Left lobe of liver (tissue), 2 donors: ENCODE results near the gene FRMD3. TPM values are rescaled to one million over a fixed set of nuclear protein-coding genes. Genes with fewer than 3 reads are reported as not detected.
"Not testable (repeated sequence)": the region's sequence is repeated elsewhere in the genome, so short reads cannot be mapped to it uniquely, and the experiment has no call there.

Source experiments
- ATAC-seq: fragments of 200-7000 bp; cut with Tn5 transposase; one replicate; pipeline ENCODE4 v1.9.1; 2020; ENCODE audit warnings: mild to moderate bottlenecking, moderate library complexity
- DNase-seq: peaks from one replicate; pipeline ENCODE4 v3.0.0-alpha.2; 2020; ENCODE audit warnings: low spot score
- total RNA-seq: library from RNA; stranded (reverse); gene quantifications from one replicate; pipeline ENCODE4 v1.2.1, GENCODE V29; 2021
- donor health status: DM: no; HTN: no; CAD: no; lungs with moderate emphysema.
- donor health status: DM: no; HTN: yes; CAD: no.

The FRMD3 gene
- total RNA-seq, 1 donor from 2014 or later, result 0.53 TPM

DNA sequence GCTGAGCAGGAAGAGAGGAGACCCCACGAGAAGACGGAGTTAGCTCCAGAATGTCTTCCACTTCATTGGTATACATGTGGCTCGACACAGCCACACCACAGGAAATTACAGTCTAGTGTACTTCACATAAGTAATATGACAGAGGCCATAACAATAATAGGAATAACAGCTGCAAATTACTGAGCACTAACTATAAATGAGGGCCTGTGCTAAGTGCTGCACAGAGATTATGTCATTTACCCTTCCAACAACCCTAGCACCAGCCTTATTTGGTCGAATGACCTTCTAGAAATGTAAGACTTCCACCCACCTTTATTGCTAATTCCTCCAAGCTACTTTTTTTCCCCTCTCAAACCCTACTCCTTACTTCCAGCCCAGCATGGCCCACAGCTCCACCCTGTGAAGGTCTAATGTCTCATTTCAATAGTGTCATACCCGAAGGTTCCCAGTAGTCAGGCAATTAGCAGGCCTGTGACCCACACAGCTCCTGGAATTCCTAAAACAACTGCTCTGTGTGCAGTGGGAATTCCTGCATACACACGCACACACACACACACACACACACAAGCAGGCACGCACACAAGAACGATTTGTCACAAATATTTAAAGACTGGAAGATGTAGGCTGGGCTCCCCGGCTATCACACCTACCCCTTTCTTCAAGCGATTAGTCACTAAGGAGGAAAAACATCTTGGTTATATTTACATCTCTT is 134.5 kb downstream of the FRMD3 start:
- DNase-seq (no peak), ATAC-seq (no peak)

DNA sequence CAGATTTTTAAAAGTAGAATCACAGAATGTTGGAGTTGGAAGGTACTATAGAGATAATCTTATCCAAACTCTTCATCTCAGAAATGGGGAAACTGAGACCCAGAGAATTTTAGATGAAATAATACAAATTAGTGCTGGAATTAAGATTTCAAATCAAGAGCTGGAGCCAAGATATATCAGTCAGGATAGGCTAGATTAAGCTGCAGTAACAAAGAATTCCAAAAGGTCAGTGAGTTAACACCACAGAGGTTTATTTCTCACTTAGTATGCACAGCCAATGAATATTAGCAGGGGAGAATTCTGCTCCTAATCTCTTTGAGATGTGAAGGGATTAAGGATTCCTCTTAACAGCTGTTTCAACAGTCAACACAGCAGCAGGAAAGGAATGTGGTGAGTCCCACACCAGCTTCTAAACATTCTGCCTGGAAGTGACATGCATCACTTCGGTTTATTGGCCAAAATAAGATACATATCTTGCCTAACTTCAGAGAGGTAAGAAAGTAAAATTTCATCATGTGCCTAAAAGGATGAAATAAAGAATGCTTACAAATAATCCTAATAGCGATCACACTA is 136.8 kb downstream of the FRMD3 start:
- DNase-seq, result no peak
- ATAC-seq, result no peak

DNA sequence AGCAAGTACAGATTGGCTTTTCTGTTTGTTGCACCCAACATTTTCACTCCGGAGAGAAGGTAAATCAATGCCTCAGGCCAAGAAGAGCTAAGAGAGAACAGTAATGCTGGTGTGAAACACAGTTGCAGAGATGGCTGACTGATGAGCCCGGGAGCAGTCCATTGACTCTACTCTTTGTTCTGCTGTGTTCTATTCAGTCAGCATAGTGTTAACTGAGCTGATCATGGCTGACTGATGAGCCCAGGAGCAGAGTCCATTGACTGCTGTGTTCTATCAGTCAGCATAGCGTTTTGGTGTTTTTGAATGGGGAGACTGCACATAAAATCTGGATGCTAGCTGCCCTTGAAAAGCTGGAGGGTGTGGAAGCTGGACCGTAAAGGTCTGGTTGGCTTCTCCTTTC is 141.4 kb downstream of the FRMD3 start:
- ATAC-seq, result no peak

GRCh38 chr9:83396342-83396741 is 141.9 kb downstream of the FRMD3 start:
- no peak for ATAC-seq
- no peak for DNase-seq

More for the DNA sequence above, 141.4 kb downstream of the FRMD3 start:
- DNase-seq, result no peak

GRCh38 chr9:83392228-83392627 is 146.0 kb downstream of the FRMD3 start:
- no peak for DNase-seq
- ATAC-seq, result no peak

- DNase-seq, result no peak
- ATAC-seq, result no peak
Measured at GRCh38 chr9:83388346-83388745, 149.9 kb downstream of the FRMD3 start.

- DNase-seq, result no peak
- ATAC-seq, result no peak
Measured at GRCh38 chr9:83387401-83388185, 150.6 kb downstream of the FRMD3 start.

- no peak for ATAC-seq
Measured at GRCh38 chr9:83385317-83385716, 152.9 kb downstream of the FRMD3 start.

GRCh38 chr9:83384214-83384613 is 154.0 kb downstream of the FRMD3 start:
- ATAC-seq (no peak), DNase-seq (no peak)

More at GRCh38 chr9:83385317-83385716, 152.9 kb downstream of the FRMD3 start:
- DNase-seq, result no peak

GRCh38 chr9:83383034-83383433 is 155.2 kb downstream of the FRMD3 start:
- DNase-seq (no peak), ATAC-seq (no peak)

GRCh38 chr9:83382421-83382820 is 155.8 kb downstream of the FRMD3 start:
- no peak for ATAC-seq
- no peak for DNase-seq

- DNase-seq, result no peak
- no peak for ATAC-seq
Measured at GRCh38 chr9:83379045-83379444, 159.2 kb downstream of the FRMD3 start.

DNA sequence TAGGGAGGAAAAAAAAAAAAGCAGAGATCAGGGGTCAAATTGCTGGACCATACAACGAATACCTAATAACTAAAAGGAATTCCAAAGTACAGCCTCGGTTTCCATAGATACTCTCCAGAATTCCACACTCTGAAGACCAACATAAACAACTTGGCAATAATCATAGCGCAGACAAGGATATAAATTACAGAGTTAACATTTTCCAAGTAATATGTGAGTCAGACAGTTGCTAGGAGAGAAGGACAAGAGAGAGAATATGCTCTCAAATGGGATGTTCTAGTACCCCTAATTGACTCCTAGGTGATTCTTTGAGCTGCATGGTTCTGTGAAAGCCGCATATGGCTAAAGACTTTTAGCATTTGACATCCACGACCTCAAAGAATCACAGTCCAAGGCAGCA is 165.2 kb downstream of the FRMD3 start:
- ATAC-seq, result no peak
- no peak for DNase-seq

- DNase-seq (no peak), ATAC-seq (no peak)
Measured at GRCh38 chr9:83367326-83367725, 170.9 kb downstream of the FRMD3 start.

DNA sequence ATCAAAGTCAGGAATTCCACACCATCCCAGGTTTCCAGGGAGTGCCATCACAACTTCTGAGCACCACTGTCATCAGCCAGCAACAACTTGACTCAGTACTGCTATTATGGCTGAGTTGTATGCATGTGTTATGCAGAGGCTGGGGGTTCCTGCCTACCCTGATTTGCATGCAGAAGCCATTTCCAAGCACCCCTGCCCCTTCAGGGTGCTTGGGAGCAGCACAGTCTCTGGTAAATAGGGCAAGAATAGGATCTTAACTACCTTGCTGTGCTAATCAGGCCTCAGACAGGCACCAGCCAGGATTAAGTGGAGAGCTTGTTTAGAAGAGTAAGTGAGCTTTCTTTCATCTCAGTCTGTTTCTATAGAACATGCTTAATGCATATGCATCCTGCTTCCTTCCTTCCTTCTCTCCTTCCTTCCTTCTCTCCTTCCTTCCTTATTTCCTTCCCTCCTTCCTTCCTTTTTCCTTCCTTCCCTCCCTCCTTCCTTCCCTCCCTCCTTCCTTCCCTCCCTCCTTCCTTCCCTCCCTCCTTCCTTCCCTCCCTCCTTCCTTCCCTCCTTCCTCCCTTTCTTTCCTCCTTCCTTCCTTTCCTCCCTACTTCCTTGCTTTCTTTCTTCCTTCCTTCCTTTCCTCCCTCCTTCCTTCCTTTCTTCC is 175.7 kb downstream of the FRMD3 start:
- no peak for ATAC-seq

GRCh38 chr9:83359039-83359438 is 179.2 kb downstream of the FRMD3 start:
- DNase-seq (no peak), ATAC-seq (no peak)

More for the DNA sequence above, 175.7 kb downstream of the FRMD3 start:
- no peak for DNase-seq

DNA sequence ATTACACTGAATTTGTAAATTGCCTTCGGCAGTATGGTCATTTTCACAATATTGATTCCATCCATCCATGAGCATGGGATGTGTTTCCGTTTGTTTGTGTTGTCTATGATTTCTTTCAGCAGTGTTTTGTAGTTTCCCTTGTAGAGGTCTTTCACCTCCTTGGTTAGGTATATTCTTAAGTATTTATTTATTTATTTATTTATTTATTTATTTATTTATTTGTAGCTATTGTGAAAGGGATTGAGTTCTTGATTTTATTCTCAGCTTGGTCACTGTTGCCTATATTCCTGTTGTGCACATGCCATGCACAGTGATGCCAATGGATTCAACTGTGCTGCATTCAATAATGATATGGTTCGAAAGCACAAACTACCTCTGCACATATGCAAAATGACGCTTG is 179.7 kb downstream of the FRMD3 start:
- ATAC-seq, DNase-seq: not testable (repeated sequence)

DNA sequence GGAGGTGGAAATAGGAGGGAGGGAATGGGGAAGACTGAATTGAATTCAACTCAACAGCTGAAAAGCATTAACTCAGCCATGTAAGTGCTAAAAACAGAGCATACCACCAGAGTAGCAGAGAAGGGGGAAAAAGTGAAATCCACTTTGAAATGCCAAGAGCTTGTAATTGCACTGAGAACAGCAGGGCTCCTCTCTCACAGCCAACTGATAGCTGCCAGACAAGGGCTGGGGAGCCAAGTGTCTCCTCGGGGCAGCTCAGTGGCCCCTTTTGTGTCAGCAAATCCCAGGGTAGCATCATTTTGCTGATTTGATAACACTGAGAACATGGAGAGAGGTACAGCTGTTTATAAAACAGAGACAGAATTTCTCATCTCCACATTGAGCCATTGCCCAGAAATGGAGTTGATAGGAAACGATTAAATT is 182.5 kb downstream of the FRMD3 start:
- no peak for ATAC-seq
- DNase-seq, result no peak

GRCh38 chr9:83355024-83355444 is 183.2 kb downstream of the FRMD3 start:
- ATAC-seq, result no peak
- no peak for DNase-seq

DNA sequence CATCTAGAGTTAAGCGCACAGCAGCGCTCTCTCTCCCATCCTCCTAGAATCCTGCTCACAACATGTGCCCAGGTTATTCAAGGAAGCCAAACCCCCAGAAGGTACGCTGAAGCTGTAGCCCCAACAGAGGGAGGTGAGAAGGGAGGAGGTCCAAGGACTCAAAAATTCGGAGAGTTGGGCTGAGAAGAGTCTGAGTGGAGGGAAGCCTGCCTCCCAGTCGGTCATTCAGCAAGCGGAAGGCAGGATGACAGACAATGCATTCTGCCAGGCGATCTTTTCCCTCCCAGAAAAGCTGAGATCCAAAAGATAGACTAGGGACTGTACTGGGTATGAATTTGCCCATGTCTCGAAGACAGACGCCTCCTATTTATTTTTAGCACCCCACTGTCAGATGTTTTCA is 189.2 kb downstream of the FRMD3 start:
- ATAC-seq, result no peak
- DNase-seq, result no peak

DNA sequence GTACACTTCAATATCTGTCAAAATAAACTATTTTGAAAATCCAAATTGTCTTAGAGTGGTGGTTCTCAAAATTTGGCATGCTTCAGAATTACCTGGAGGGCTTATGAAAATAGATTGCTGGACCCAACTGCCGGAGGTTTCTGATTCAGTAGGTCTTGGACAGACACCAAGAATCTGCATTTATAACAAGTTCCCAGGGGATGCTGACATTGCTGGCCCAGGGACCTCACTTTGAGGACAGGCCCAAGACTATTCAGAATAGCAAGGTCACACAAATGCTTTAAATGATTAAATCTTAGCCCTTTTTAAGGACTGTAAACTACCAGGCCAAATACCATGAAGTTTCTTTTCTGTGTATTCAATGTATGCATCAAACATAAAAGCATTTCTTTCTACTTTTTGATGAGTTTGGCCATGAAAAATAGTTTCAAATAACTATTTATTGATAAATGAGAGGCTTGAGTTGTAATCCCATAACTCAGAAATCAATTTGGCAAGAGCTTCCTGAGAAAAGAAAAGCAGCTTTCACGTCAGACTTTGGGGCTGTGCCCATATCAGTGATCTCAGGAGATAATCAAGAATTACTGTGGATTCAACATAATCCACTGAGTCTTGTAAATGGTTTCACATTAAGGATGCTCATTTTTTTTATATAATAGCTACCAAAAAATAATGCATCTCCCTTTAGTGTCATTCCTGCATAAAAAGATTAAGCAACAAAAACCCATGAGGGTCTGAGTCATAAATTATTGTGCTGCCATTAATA is 191.4 kb downstream of the FRMD3 start:
- DNase-seq (no peak), ATAC-seq (no peak)
